Measurements from ENCODE around the gene PLPPR4. TPM values are rescaled to one million over a fixed set of nuclear protein-coding genes. Genes with fewer than 3 reads are reported as not detected.
"Not testable (repeated sequence)": the region's sequence is repeated elsewhere in the genome, so short reads cannot be mapped to it uniquely, and the experiment has no call there.

Gene PLPPR4
- total RNA-seq, 2 experiments from 2014 or later = not detected

DNA sequence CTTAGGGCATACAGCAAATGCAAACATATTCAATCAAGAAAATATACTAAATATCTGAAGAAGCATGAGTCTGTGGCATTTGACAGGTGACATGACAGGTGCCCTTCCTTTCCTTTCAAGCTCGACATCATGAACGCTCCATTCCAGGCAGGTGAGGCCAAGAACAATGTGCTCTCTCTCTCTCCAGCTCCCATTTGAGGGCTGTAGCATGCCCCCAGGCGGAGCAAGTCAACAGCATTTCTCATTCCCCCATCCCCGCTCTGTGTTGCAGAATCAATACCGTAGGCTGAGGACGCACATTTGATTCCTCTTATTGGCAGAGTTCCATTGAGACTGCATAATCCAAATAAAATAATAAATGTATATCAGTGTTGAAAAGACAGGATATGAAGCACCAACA, 24.6 kb upstream of the PLPPR4 start:
- H3K36me3 Mint-ChIP-seq (ENCODE audit: low read depth) = no peaks in the 10 kb centered on the region
- ChIA-PET POLR2A (no interaction called here), CTCF (no interaction called here)
- no peaks in the 10 kb centered on the region for H3K4me1 Mint-ChIP-seq
- H3K27ac Mint-ChIP-seq = no peak overlapping the region
- peaks cover 3% of the 10 kb centered on the region for H3K27me3 Mint-ChIP-seq
- no peak overlapping the region for H3K4me3 Mint-ChIP-seq
- H3K9me3 Mint-ChIP-seq = no peaks in the 10 kb centered on the region
- DNase-seq = no peak

DNA sequence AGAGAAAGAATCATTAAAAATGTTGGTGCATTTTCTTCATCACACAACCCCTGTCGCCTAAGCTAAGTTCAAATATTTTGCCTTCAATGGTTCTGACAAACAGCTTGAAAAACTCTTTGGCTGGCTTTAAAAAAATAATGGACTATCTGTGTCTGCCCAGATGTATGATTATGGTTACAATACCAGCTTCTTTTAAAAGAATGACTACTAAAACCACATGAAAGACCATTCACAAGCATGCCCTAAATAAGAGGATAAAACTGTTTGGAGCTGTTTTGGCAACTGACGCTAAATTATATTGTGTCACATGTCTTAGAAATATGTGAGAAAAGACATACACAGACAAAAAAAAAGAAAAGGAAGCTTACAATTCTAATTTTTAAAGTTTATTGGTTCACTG, 23.7 kb upstream of the PLPPR4 start:
- Mint-ChIP-seq H3K4me3 (no peak overlapping the region), H3K9me3 (no peaks in the 10 kb centered on the region)

DNA sequence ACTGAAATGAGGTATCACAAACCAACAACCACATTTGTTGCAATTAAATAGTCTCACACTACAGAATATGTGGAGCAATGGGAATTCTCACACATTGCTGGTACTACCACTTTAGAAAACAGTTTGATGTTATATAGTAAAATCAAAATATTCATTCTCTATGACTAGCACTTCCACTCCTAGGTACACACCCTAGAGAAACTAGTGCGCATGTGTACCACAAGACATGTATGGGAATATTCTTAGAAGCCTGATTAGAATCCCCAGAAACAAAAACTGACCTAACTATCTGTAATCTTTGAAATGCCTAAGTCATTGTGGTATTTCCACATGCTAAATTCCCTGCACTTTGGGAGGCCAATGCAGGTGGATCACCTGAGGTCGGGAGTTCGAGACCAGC, 18.1 kb upstream of the PLPPR4 start:
- Mint-ChIP-seq H3K27me3 (peaks cover 2% of the 10 kb centered on the region), H3K27ac (no peak overlapping the region), H3K4me1 (no peaks in the 10 kb centered on the region), H3K9me3 (no peaks in the 10 kb centered on the region), H3K4me3 (no peak overlapping the region), H3K36me3 (ENCODE audit: low read depth) (no peaks in the 10 kb centered on the region)
- no peak for DNase-seq
- ChIA-PET POLR2A (no interaction called here), CTCF (no interaction called here)

More for the DNA sequence above, 23.7 kb upstream of the PLPPR4 start:
- Mint-ChIP-seq H3K36me3 (ENCODE audit: low read depth) (no peaks in the 10 kb centered on the region), H3K4me1 (no peaks in the 10 kb centered on the region), H3K27ac (no peak overlapping the region), H3K27me3 (peaks cover 5% of the 10 kb centered on the region)
- POLR2A ChIA-PET = no interaction called here
- CTCF ChIA-PET = interaction anchor here (0.7 kb wide), 1 partner anchor 26 kb away, joined by 3 read pairs; no protein-coding TSS in a partner anchor
- DNase-seq = no peak

DNA sequence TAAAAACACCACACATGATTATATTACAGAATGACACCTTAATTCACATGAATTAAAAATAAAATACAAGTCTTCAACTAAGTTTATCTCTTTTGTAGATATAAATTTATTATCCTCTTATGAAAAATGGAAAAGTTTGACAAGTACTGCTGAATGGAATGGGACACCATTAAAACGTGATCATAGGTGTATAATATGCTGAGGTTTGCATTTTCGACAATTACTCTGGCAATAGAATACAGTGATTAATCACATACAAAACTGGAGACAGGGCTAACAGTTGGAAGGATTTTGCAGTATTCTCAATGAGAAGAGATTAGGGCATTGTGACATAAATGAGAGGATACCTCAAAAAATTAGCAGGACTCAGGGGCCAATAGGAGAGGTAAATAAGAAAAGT, 17.1 kb upstream of the PLPPR4 start:
- DNase-seq = no peak
- Mint-ChIP-seq H3K4me1 (no peaks in the 10 kb centered on the region), H3K27ac (no peak overlapping the region), H3K27me3 (peaks cover 2% of the 10 kb centered on the region), H3K9me3 (no peaks in the 10 kb centered on the region), H3K36me3 (ENCODE audit: low read depth) (no peaks in the 10 kb centered on the region), H3K4me3 (no peak overlapping the region)
- POLR2A ChIA-PET = no interaction called here
- CTCF ChIA-PET = no interaction called here

DNA sequence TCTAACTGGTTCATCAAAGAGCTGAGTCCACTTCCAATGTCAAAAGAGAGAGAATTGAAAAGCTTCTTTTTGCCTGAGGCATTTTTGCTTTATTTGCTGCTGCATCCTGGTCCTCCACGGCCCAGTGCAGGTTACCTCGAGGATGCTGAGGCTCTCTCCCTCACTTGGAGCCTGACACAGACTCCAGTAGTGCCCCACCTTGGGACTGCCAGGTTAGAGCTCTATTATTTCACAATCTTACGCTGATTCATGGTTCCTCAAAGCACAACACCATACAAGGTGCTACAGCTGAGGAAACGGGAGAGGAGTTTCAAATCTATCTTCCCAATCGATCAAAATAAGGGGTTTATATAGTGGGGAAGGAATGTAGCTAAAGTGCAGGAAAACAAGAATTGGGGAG, 13.6 kb upstream of the PLPPR4 start:
- ChIA-PET CTCF (no interaction called here), POLR2A (no interaction called here)
- no peak overlapping the region for H3K4me3 Mint-ChIP-seq
- no peaks in the 10 kb centered on the region for H3K27me3 Mint-ChIP-seq
- H3K4me1 Mint-ChIP-seq = no peaks in the 10 kb centered on the region
- H3K9me3 Mint-ChIP-seq = no peaks in the 10 kb centered on the region
- no peak for DNase-seq
- no peaks in the 10 kb centered on the region for H3K36me3 Mint-ChIP-seq (ENCODE audit: low read depth)
- H3K27ac Mint-ChIP-seq = no peak overlapping the region

DNA sequence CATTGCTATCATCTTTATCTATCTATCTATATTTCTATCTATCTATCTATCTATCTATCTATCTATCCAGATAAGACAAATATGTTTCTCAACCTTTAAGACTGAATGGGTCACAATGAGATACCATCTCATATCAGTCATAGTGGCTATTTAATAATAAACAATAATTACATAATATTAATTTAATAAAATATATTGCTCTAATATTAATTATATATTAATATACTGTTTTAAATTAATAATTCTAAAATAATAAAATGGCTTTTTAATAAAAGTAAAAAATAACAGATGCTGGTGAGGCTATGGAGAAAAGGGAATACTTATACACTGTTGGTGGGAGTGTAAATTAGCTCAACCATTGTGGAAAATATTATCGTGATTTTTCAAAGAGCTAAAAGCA, 13.0 kb upstream of the PLPPR4 start:
- no peak for DNase-seq
- ChIA-PET CTCF (interaction anchor here (0.6 kb wide), 1 partner anchor 1037 kb away, joined by 3 read pairs; no protein-coding TSS in a partner anchor), POLR2A (no interaction called here)

DNA sequence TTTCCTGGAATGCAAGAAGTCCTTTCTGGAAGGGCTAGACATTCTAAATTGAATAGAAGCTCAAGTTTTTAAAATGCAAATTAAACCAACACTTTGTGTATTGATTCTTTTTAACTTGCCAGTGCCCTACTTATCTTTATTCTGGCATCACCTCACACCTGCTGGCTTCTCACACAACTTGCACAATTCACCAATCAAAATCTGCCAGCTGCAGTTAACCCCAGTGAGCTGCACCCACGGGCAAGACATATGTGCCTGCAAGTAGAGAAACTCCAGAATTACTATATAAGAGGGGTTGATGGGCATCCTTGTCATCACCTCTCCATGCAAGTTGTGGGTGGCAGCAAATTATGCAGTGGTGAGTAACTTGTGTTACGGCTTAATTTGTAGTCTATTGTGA, 11.7 kb upstream of the PLPPR4 start:
- Mint-ChIP-seq H3K27me3 (no peaks in the 10 kb centered on the region), H3K36me3 (ENCODE audit: low read depth) (no peaks in the 10 kb centered on the region), H3K4me3 (no peak overlapping the region), H3K9me3 (no peaks in the 10 kb centered on the region), H3K4me1 (no peaks in the 10 kb centered on the region), H3K27ac (no peak overlapping the region)
- ChIA-PET POLR2A (no interaction called here), CTCF (no interaction called here)
- DNase-seq = no peak

More for the DNA sequence above, 13.0 kb upstream of the PLPPR4 start:
- Mint-ChIP-seq H3K4me3 (no peak overlapping the region), H3K9me3 (no peaks in the 10 kb centered on the region), H3K4me1 (no peaks in the 10 kb centered on the region), H3K36me3 (ENCODE audit: low read depth) (no peaks in the 10 kb centered on the region), H3K27me3 (no peaks in the 10 kb centered on the region), H3K27ac (no peak overlapping the region)

DNA sequence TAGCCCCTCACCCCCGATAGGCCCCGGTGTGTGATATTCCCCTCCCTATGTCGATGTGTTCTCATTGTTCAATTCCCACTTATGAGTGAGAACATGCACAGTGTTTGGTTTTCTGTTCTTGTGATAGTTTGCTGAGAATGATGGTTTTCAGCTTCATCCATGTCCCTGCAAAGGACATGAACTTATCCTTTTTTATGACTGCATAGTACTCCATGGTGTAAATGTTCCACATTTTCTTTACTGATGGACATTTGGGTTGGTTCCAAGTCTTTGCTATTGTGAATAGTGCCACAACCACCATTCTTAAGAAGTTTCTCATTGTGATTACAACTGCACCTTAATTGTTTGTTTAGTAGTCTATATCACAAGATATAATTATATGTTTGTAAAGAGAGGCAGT, 3.9 kb upstream of the PLPPR4 start:
- POLR2A ChIA-PET; H3K4me3 Mint-ChIP-seq; H3K27ac Mint-ChIP-seq; CTCF ChIA-PET; H3K36me3 Mint-ChIP-seq (ENCODE audit: low read depth); H3K9me3 Mint-ChIP-seq; H3K4me1 Mint-ChIP-seq; DNase-seq: not testable (repeated sequence)
- peaks cover 29% of the 10 kb centered on the region for H3K27me3 Mint-ChIP-seq

DNA sequence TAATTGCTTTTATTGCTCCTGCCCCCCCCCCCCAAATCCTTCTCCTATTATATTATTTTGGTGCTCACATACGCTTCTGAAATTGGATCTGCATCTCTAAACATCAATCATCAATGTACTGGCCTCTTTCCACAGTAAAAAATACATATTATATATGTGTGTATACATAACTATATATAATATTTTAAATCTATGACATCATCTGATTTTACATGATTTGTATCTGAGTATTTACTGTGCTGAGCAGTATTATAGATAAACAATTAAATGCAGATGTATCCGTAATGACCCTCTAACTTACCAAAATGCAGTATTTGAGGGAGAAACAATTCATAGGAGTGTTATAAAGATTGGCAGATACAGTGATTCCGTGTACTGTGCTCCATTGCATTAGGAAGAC, 832 bp downstream of the PLPPR4 start:
- POLR2A ChIA-PET = no interaction called here
- CTCF ChIA-PET = no interaction called here
- H3K4me1 Mint-ChIP-seq = no peaks in the 10 kb centered on the region
- H3K27ac Mint-ChIP-seq = no peak overlapping the region
- peaks cover 38% of the 10 kb centered on the region for H3K27me3 Mint-ChIP-seq
- H3K36me3 Mint-ChIP-seq (ENCODE audit: low read depth) = no peaks in the 10 kb centered on the region
- H3K9me3 Mint-ChIP-seq = no peaks in the 10 kb centered on the region
- no peak for DNase-seq
- H3K4me3 Mint-ChIP-seq = no peak overlapping the region

DNA sequence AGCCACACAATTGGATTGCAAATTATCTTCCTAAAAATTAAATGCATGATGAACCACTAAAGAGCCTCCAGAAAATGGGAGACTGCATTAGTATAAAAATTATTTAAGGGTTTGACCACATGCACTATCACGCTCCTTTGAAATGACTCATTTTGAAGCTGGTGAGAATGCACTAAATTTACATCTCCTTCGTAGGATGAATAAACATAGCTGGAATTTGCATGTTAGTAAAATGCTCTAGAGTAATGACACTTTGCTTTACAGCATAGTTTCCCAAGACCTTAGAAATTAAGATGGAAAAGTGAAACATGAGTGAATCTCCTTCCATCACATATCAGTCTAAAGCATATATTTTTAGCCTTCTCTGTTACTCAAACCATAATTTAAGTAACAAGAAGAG, 2.4 kb downstream of the PLPPR4 start:
- DNase-seq = no peak
- ChIA-PET POLR2A (no interaction called here), CTCF (no interaction called here)
- Mint-ChIP-seq H3K27me3 (peaks cover 38% of the 10 kb centered on the region), H3K4me3 (no peak overlapping the region), H3K4me1 (no peaks in the 10 kb centered on the region), H3K36me3 (ENCODE audit: low read depth) (no peaks in the 10 kb centered on the region), H3K9me3 (no peaks in the 10 kb centered on the region), H3K27ac (no peak overlapping the region)

DNA sequence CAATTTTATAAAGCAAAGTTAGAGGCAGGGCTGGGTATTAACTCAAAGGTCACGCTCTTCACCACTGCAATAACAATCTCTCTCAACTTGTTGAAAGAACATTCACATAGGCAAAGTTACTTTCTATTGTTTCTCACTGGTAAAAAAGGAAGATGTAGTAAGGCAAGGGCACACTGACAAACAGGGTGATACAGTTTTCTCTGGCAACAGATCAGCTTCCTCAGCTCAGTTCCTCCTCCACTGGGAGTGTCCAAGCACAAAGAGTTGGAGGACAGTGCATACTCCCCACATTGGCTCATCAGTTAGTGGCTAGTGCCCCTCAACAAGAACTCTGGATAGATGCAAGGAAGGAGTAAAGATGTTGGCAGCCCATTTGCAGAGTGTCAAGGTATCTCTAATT, 3.7 kb downstream of the PLPPR4 start:
- H3K4me3 Mint-ChIP-seq = no peak overlapping the region
- H3K36me3 Mint-ChIP-seq (ENCODE audit: low read depth) = no peaks in the 10 kb centered on the region
- DNase-seq = no peak
- H3K27ac Mint-ChIP-seq = no peak overlapping the region
- ChIA-PET POLR2A (no interaction called here), CTCF (no interaction called here)
- H3K9me3 Mint-ChIP-seq = peaks cover under 1% of the 10 kb centered on the region
- no peaks in the 10 kb centered on the region for H3K4me1 Mint-ChIP-seq
- peaks cover 31% of the 10 kb centered on the region for H3K27me3 Mint-ChIP-seq

DNA sequence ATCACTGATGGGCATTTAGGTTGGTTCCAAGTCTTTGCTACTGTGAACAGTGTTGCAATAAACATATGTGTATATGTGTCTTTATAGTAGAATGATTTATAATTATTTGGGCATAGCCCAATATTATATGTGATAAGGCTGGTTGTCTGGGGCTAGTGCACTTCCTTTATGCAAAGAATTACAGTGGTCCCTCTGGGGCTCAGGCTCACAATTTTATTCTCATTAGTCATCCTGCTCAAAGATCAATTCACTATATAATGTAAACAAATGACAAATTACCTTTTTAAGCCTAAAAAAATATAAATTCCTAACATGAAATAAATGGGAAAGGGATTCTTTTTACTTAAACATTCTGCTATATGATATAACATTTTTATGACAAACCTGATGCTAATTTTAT, 5.0 kb downstream of the PLPPR4 start:
- Mint-ChIP-seq H3K9me3 (peaks cover 2% of the 10 kb centered on the region), H3K4me3 (no peak overlapping the region), H3K4me1 (no peaks in the 10 kb centered on the region), H3K27me3 (peaks cover 19% of the 10 kb centered on the region), H3K27ac (no peak overlapping the region), H3K36me3 (ENCODE audit: low read depth) (no peaks in the 10 kb centered on the region)
- ChIA-PET CTCF (no interaction called here), POLR2A (no interaction called here)
- DNase-seq = no peak

DNA sequence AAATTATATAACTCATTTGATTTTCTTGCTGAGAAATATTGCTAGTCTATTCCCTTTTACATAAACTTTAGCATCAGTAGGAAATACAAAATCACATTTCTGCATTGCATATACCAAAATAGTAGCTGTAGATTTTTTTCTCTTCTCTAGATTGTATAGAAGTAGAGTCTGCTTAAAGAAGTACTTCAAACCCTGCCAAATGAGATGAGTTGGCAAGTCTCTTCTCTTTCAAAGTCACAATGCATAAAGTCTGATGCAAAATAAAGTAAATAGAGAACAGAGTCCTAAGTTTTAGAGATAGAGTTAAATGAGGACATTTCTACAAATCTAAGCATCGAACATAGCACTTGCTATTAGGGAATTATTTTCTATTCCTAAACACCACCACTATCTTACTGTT, 6.4 kb downstream of the PLPPR4 start:
- POLR2A ChIA-PET = no interaction called here
- Mint-ChIP-seq H3K36me3 (ENCODE audit: low read depth) (no peaks in the 10 kb centered on the region), H3K27me3 (peaks cover 8% of the 10 kb centered on the region), H3K4me1 (no peaks in the 10 kb centered on the region), H3K9me3 (peaks cover 2% of the 10 kb centered on the region), H3K27ac (no peak overlapping the region), H3K4me3 (no peak overlapping the region)
- CTCF ChIA-PET = no interaction called here
- no peak for DNase-seq

DNA sequence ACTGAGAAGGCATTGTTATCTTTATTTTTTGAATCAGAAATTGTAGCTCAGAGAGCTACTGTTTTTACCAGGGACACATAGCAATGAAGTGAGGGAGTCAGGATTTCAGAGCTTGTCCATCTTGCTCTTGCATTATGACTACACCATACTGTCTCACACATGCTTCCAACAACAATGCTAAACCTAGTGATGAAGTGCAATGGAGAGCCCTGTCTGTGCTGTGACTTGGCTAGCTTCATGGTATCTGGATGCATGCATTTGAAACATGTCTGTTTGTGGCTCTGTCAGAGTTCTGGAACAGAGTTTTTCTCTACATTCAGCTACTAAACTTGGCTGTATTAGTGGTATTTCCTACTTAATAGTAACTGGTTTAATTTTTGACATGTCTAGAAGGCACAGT, 7.0 kb downstream of the PLPPR4 start:
- no peak for DNase-seq
- Mint-ChIP-seq H3K36me3 (ENCODE audit: low read depth) (no peaks in the 10 kb centered on the region), H3K27me3 (peaks cover 3% of the 10 kb centered on the region), H3K4me1 (no peaks in the 10 kb centered on the region), H3K4me3 (no peak overlapping the region), H3K9me3 (peaks cover 2% of the 10 kb centered on the region), H3K27ac (no peak overlapping the region)
- ChIA-PET POLR2A (no interaction called here), CTCF (no interaction called here)

DNA sequence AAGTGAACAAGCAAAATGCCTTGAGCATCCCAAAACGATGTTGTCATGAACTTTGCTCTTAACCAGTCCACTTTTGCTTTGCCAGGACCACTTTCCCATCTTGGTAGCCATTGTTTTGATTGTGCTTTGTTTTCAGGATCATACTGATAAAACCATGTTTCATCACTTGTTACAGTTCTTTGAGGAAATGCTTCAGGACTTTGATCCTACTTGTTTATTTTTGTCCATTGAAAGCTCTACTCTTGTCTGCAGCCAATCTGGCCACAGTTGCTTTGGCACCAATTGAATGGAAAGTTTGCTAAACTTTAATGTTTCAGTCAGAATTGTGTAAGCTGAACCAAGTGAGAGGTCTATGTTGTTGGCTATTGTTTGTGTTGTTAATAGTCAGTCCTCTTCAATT, 12.8 kb downstream of the PLPPR4 start:
- CTCF ChIA-PET = no interaction called here
- Mint-ChIP-seq H3K27ac (no peak overlapping the region), H3K4me1 (no peaks in the 10 kb centered on the region)

More for the DNA sequence above, 12.8 kb downstream of the PLPPR4 start:
- Mint-ChIP-seq H3K27me3 (no peaks in the 10 kb centered on the region), H3K4me3 (no peak overlapping the region), H3K36me3 (ENCODE audit: low read depth) (no peaks in the 10 kb centered on the region), H3K9me3 (peaks cover 2% of the 10 kb centered on the region)
- POLR2A ChIA-PET = no interaction called here
- no peak for DNase-seq
